Measurements from ENCODE around the gene RTN4R.

Gene RTN4R

GRCh38 chr22:20239676-20240446 lies 28.3 kb downstream of the RTN4R start:
- no peak overlapping the region for H3K4me3 ChIP-seq (ENCODE audit: insufficient read depth, low read depth, low read length, poor library complexity, severe bottlenecking)
- H3K36me3 ChIP-seq (ENCODE audit: control insufficient read depth, insufficient read depth, low read length): no peaks in the 10 kb centered on the region
- H3K4me1 ChIP-seq (ENCODE audit: control insufficient read depth, insufficient read depth, low read length, poor library complexity, severe bottlenecking): peaks cover 62% of the 10 kb centered on the region
- no peaks in the 10 kb centered on the region for H3K27me3 ChIP-seq (replicated peaks; ENCODE audit: control insufficient read depth, insufficient read depth, low read length, poor library complexity, severe bottlenecking)
- no peak overlapping the region for H3K27ac ChIP-seq (ENCODE audit: insufficient read depth, low read length, poor library complexity, severe bottlenecking)
- DNase-seq: no peak
- H3K9me3 ChIP-seq (ENCODE audit: control insufficient read depth, low read length): no peaks in the 10 kb centered on the region

GRCh38 chr22:20238901-20239675 lies 29.0 kb downstream of the RTN4R start:
- H3K36me3 ChIP-seq (ENCODE audit: control insufficient read depth, insufficient read depth, low read length): no peaks in the 10 kb centered on the region
- peaks cover 54% of the 10 kb centered on the region for H3K4me1 ChIP-seq (ENCODE audit: control insufficient read depth, insufficient read depth, low read length, poor library complexity, severe bottlenecking)
- H3K27ac ChIP-seq (ENCODE audit: insufficient read depth, low read length, poor library complexity, severe bottlenecking): peak overlapping the region; percentile 58
- H3K4me3 ChIP-seq (ENCODE audit: insufficient read depth, low read depth, low read length, poor library complexity, severe bottlenecking): no peak overlapping the region
- no peaks in the 10 kb centered on the region for H3K27me3 ChIP-seq (replicated peaks; ENCODE audit: control insufficient read depth, insufficient read depth, low read length, poor library complexity, severe bottlenecking)
- H3K9me3 ChIP-seq (ENCODE audit: control insufficient read depth, low read length): no peaks in the 10 kb centered on the region
- no peak for DNase-seq

GRCh38 chr22:20238536-20238900 lies 29.6 kb downstream of the RTN4R start:
- H3K4me1 ChIP-seq (ENCODE audit: control insufficient read depth, insufficient read depth, low read length, poor library complexity, severe bottlenecking): peaks cover 48% of the 10 kb centered on the region
- no peak overlapping the region for H3K4me3 ChIP-seq (ENCODE audit: insufficient read depth, low read depth, low read length, poor library complexity, severe bottlenecking)
- H3K27me3 ChIP-seq (replicated peaks; ENCODE audit: control insufficient read depth, insufficient read depth, low read length, poor library complexity, severe bottlenecking): no peaks in the 10 kb centered on the region
- no peaks in the 10 kb centered on the region for H3K36me3 ChIP-seq (ENCODE audit: control insufficient read depth, insufficient read depth, low read length)
- peak overlapping the region; percentile 58 for H3K27ac ChIP-seq (ENCODE audit: insufficient read depth, low read length, poor library complexity, severe bottlenecking)
- H3K9me3 ChIP-seq (ENCODE audit: control insufficient read depth, low read length): no peaks in the 10 kb centered on the region
- DNase-seq: peak; percentile 9 to 36 (median 21)

GRCh38 chr22:20237480-20238440 lies 30.4 kb downstream of the RTN4R start:
- peak; percentile 13 to 40 (median 17) for DNase-seq
- Histone ChIP-seq H3K9me3 (ENCODE audit: control insufficient read depth, low read length) (no peaks in the 10 kb centered on the region), H3K27me3 (replicated peaks; ENCODE audit: control insufficient read depth, insufficient read depth, low read length, poor library complexity, severe bottlenecking) (no peaks in the 10 kb centered on the region), H3K4me1 (ENCODE audit: control insufficient read depth, insufficient read depth, low read length, poor library complexity, severe bottlenecking) (peaks cover 41% of the 10 kb centered on the region), H3K27ac (ENCODE audit: insufficient read depth, low read length, poor library complexity, severe bottlenecking) (peak overlapping the region; percentile 58), H3K36me3 (ENCODE audit: control insufficient read depth, insufficient read depth, low read length) (no peaks in the 10 kb centered on the region), H3K4me3 (ENCODE audit: insufficient read depth, low read depth, low read length, poor library complexity, severe bottlenecking) (no peak overlapping the region)

- H3K36me3 ChIP-seq (ENCODE audit: control insufficient read depth, insufficient read depth, low read length): no peaks in the 10 kb centered on the region
- no peak for DNase-seq
- peaks cover 25% of the 10 kb centered on the region for H3K4me1 ChIP-seq (ENCODE audit: control insufficient read depth, insufficient read depth, low read length, poor library complexity, severe bottlenecking)
Measured at GRCh38 chr22:20236052-20236717, 31.9 kb downstream of the RTN4R start.

GRCh38 chr22:20235389-20235991 lies 32.6 kb downstream of the RTN4R start:
- Histone ChIP-seq H3K4me3 (ENCODE audit: insufficient read depth, low read depth, low read length, poor library complexity, severe bottlenecking) (no peak overlapping the region), H3K36me3 (ENCODE audit: control insufficient read depth, insufficient read depth, low read length) (no peaks in the 10 kb centered on the region), H3K9me3 (ENCODE audit: control insufficient read depth, low read length) (no peaks in the 10 kb centered on the region), H3K27me3 (replicated peaks; ENCODE audit: control insufficient read depth, insufficient read depth, low read length, poor library complexity, severe bottlenecking) (no peaks in the 10 kb centered on the region), H3K27ac (ENCODE audit: insufficient read depth, low read length, poor library complexity, severe bottlenecking) (no peak overlapping the region), H3K4me1 (ENCODE audit: control insufficient read depth, insufficient read depth, low read length, poor library complexity, severe bottlenecking) (peaks cover 18% of the 10 kb centered on the region)
- no peak for DNase-seq

More at GRCh38 chr22:20236052-20236717, 31.9 kb downstream of the RTN4R start:
- Histone ChIP-seq H3K27me3 (replicated peaks; ENCODE audit: control insufficient read depth, insufficient read depth, low read length, poor library complexity, severe bottlenecking) (no peaks in the 10 kb centered on the region), H3K9me3 (ENCODE audit: control insufficient read depth, low read length) (no peaks in the 10 kb centered on the region), H3K27ac (ENCODE audit: insufficient read depth, low read length, poor library complexity, severe bottlenecking) (peak overlapping the region; percentile 32), H3K4me3 (ENCODE audit: insufficient read depth, low read depth, low read length, poor library complexity, severe bottlenecking) (no peak overlapping the region)

GRCh38 chr22:20234760-20235388 lies 33.2 kb downstream of the RTN4R start:
- Histone ChIP-seq H3K36me3 (ENCODE audit: control insufficient read depth, insufficient read depth, low read length) (no peaks in the 10 kb centered on the region), H3K4me3 (ENCODE audit: insufficient read depth, low read depth, low read length, poor library complexity, severe bottlenecking) (no peak overlapping the region), H3K4me1 (ENCODE audit: control insufficient read depth, insufficient read depth, low read length, poor library complexity, severe bottlenecking) (peaks cover 14% of the 10 kb centered on the region), H3K9me3 (ENCODE audit: control insufficient read depth, low read length) (no peaks in the 10 kb centered on the region), H3K27me3 (replicated peaks; ENCODE audit: control insufficient read depth, insufficient read depth, low read length, poor library complexity, severe bottlenecking) (no peaks in the 10 kb centered on the region), H3K27ac (ENCODE audit: insufficient read depth, low read length, poor library complexity, severe bottlenecking) (no peak overlapping the region)
- DNase-seq: no peak

GRCh38 chr22:20234314-20234682 lies 33.8 kb downstream of the RTN4R start:
- Histone ChIP-seq H3K27ac (ENCODE audit: insufficient read depth, low read length, poor library complexity, severe bottlenecking) (no peak overlapping the region), H3K4me1 (ENCODE audit: control insufficient read depth, insufficient read depth, low read length, poor library complexity, severe bottlenecking) (peaks cover 10% of the 10 kb centered on the region), H3K9me3 (ENCODE audit: control insufficient read depth, low read length) (no peaks in the 10 kb centered on the region), H3K4me3 (ENCODE audit: insufficient read depth, low read depth, low read length, poor library complexity, severe bottlenecking) (no peak overlapping the region), H3K27me3 (replicated peaks; ENCODE audit: control insufficient read depth, insufficient read depth, low read length, poor library complexity, severe bottlenecking) (no peaks in the 10 kb centered on the region), H3K36me3 (ENCODE audit: control insufficient read depth, insufficient read depth, low read length) (no peaks in the 10 kb centered on the region)
- DNase-seq: no peak
